Vagina (tissue), 2 donors: ENCODE results near the gene TMEM178B. TPM values are rescaled to one million over a fixed set of nuclear protein-coding genes. Genes with fewer than 3 reads are reported as not detected.
"Not testable (repeated sequence)": the region's sequence is repeated elsewhere in the genome, so short reads cannot be mapped to it uniquely, and the experiment has no call there.

Source experiments
- DNase-seq, 2 donors: peaks; one replicate each; pipeline ENCODE4 v3.0.0-alpha.2; 2017; ENCODE audit errors: extremely low spot score in 2 of 2
- H3K27ac ChIP-seq: fragments of 200-600 bp; sonication (generic); one replicate; pipeline ENCODE4 v1.5.1; 2019
- H3K27me3 ChIP-seq: fragments of 200-600 bp; sonication (generic); one replicate; pipeline ENCODE4 v1.5.1; 2019
- H3K36me3 ChIP-seq, 2 donors: fragments of 200-600 bp; sonication (generic); one replicate each; pipeline ENCODE4 v1.5.1; 2017 to 2019
- H3K4me1 ChIP-seq: fragments of 200-600 bp; sonication (generic); one replicate; pipeline ENCODE4 v1.5.1; 2019
- H3K4me3 ChIP-seq, 2 donors: fragments of 200-600 bp; sonication (generic); 1 replicate in 1 of 2; 2 replicates in 1 of 2; pipeline ENCODE4 v1.5.1; 2016 to 2019
- H3K9me3 ChIP-seq: fragments of 200-600 bp; sonication (generic); one replicate; pipeline ENCODE4 v1.5.1; 2019
- POLR2A ChIP-seq, 2 donors: fragments of 450-650 bp; IDR thresholded peaks; one replicate each; pipeline ENCODE4 v1.6.1; 2017; ENCODE audit warnings: antibody characterized with exemption in 2 of 2, mild to moderate bottlenecking in 2 of 2, moderate library complexity in 2 of 2
- POLR2AphosphoS5 ChIP-seq, 2 donors: sonication (generic); formaldehyde crosslinking; IDR thresholded peaks; one replicate each; pipeline ENCODE4 v1.9.0; 2017; ENCODE audit warnings: antibody characterized with exemption in 2 of 2, mild to moderate bottlenecking in 2 of 2, low read depth in 1 of 2; ENCODE audit not compliant: insufficient read depth in 1 of 2
- intact Hi-C: fragments of 100-400 bp; cut with DNase I; formaldehyde crosslinking; loops from one replicate; pipeline ENCODE4 v1.15.1; 2023
- total RNA-seq: library from RNA; depleted of rRNA; stranded (reverse); fragments of >200 nt; gene quantifications from one replicate; pipeline ENCODE4 v1.2.3, GENCODE V29; 2016
- TF ChIP-seq, protein P1 (sequence below), 3 experiments: fragments of 450-650 bp in 2 of 3; fragments of 200-600 bp in 1 of 3; sonication (generic) in 1 of 3; IDR thresholded peaks; one replicate each; pipeline ENCODE4 v1.5.1; 2017 to 2019; ENCODE audit warnings: antibody characterized with exemption in 3 of 3, mild to moderate bottlenecking in 2 of 3, moderate library complexity in 2 of 3

Gene TMEM178B
- total RNA-seq, 1 donor from 2014 or later, result 1.2 TPM

DNA sequence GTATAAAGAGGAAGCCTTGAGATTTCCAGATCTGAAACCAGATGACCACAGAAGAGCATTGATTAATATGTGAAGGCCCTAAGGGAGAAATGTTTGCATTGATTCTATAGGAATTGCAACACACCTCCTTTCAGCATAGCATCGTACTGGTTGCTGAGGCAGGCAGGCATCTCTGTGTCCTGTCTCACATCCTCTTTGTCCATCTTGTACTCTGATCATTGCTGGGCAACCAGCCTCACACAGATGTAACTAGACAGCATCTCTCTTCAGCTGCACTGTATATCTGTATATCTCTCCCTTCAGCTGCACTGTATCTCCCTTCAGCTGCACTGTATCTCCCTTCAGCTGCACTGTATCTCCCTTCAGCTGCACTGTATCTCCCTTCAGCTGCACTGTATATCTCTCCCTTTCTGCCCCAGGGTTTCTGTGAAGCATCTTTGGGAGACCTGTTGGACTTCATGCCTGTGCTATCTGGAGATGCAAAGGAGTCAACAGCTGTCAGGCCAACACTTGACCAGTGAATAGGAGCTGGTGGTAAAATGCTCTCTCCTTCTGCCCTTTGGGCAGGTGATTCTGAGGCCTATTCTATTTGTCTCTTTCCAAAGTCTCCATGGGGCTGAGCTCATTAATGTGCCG, 40.3 kb downstream of the TMEM178B start:
- no peaks in the 10 kb centered on the region for H3K9me3 ChIP-seq
- no peaks in the 10 kb centered on the region for H3K4me1 ChIP-seq
- H3K36me3 ChIP-seq, result no peaks in the 10 kb centered on the region
- intact Hi-C loops, result no loop called here
- H3K27ac ChIP-seq, result no peak overlapping the region
- no peaks in the 10 kb centered on the region for H3K27me3 ChIP-seq
- TF ChIP-seq, protein P1, sequence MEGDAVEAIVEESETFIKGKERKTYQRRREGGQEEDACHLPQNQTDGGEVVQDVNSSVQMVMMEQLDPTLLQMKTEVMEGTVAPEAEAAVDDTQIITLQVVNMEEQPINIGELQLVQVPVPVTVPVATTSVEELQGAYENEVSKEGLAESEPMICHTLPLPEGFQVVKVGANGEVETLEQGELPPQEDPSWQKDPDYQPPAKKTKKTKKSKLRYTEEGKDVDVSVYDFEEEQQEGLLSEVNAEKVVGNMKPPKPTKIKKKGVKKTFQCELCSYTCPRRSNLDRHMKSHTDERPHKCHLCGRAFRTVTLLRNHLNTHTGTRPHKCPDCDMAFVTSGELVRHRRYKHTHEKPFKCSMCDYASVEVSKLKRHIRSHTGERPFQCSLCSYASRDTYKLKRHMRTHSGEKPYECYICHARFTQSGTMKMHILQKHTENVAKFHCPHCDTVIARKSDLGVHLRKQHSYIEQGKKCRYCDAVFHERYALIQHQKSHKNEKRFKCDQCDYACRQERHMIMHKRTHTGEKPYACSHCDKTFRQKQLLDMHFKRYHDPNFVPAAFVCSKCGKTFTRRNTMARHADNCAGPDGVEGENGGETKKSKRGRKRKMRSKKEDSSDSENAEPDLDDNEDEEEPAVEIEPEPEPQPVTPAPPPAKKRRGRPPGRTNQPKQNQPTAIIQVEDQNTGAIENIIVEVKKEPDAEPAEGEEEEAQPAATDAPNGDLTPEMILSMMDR (IDR thresholded peaks at IDR 0.05), result no peak
- TF ChIP-seq POLR2A (IDR thresholded peaks at IDR 0.05), result no peak
- TF ChIP-seq POLR2AphosphoS5 (IDR thresholded peaks at IDR 0.05; ENCODE audit: insufficient read depth in 1 of 2, low read depth in 1 of 2), result no peak
- DNase-seq, result no peak
- H3K4me3 ChIP-seq, result no peak overlapping the region

DNA sequence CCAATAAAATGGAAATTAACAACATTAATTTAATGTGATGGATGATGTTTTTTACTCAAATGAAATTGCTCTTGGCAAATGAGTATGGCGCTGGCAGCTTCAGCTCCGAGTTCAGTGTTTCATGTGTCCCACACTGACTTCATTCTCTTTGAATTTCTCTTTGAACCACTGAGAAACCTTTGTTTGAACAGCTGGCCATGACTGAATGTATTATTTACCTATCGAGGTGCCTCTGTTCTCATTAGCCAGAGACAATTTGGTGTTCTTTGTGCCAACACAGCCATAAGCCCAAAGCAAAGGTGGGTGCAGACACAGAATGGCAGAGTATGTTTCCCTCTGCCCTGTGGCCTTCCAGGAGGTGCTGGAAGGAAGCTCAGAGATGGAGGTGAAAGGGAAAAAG, 42.1 kb downstream of the TMEM178B start:
- no peak for DNase-seq
- Histone ChIP-seq H3K27ac (no peak overlapping the region), H3K27me3 (no peaks in the 10 kb centered on the region), H3K9me3 (no peaks in the 10 kb centered on the region), H3K4me1 (no peaks in the 10 kb centered on the region), H3K4me3 (no peak overlapping the region), H3K36me3 (no peaks in the 10 kb centered on the region)
- intact Hi-C loops, result no loop called here
- TF ChIP-seq POLR2AphosphoS5 (IDR thresholded peaks at IDR 0.05; ENCODE audit: insufficient read depth in 1 of 2, low read depth in 1 of 2) (no peak), POLR2A (IDR thresholded peaks at IDR 0.05) (no peak)
- TF ChIP-seq, protein P1 (IDR thresholded peaks at IDR 0.05), result no peak

DNA sequence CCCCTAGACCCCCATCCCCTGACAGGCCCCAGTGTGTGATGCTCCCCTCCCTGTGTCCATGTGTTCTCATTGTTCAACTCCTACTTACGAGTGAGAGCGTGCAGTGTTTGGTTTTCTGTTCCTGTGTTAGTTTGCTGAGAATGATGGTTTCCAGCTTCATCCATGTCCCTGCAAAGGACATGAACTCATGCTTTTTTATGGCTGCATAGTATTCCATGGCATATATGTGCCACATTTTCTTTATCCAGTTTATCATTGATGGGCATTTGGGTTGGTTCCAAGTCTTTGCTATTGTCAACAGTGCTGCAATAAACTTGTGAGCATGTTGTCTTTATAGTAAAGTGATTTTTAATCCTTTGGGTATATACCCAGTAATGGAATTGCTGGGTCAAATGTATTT, 42.8 kb downstream of the TMEM178B start:
- H3K4me1 ChIP-seq, H3K4me3 ChIP-seq, H3K27ac ChIP-seq, H3K9me3 ChIP-seq, H3K36me3 ChIP-seq, intact Hi-C loops, H3K27me3 ChIP-seq, DNase-seq: not testable (repeated sequence)

DNA sequence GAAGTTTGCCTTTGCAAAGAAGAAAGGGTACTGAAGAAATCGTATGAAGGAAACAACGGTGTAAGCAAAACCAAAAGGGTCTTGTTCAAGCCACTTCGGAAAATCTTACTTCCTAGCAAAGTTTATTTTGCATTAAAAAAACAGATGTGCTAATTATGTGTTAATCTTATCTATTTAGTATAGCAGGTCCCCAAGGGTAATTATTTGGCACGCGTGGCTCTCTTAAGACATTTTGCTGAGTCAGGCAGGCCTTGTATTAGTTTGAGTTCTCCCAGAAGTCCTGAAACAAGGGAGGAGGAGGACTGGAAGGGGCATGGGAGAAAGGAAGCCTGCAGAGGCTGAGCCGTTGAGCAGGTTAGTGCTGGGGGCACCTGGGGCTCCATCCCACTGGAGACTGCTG, 44.9 kb downstream of the TMEM178B start:
- no peak for DNase-seq
- H3K4me3 ChIP-seq, result no peak overlapping the region
- no peaks in the 10 kb centered on the region for H3K36me3 ChIP-seq
- H3K4me1 ChIP-seq, result no peaks in the 10 kb centered on the region
- TF ChIP-seq POLR2A (IDR thresholded peaks at IDR 0.05) (no peak), POLR2AphosphoS5 (IDR thresholded peaks at IDR 0.05; ENCODE audit: insufficient read depth in 1 of 2, low read depth in 1 of 2) (no peak)
- TF ChIP-seq, protein P1 (IDR thresholded peaks at IDR 0.05), result no peak
- intact Hi-C loops, result no loop called here
- H3K27ac ChIP-seq, result no peak overlapping the region
- no peaks in the 10 kb centered on the region for H3K27me3 ChIP-seq
- H3K9me3 ChIP-seq, result no peaks in the 10 kb centered on the region

DNA sequence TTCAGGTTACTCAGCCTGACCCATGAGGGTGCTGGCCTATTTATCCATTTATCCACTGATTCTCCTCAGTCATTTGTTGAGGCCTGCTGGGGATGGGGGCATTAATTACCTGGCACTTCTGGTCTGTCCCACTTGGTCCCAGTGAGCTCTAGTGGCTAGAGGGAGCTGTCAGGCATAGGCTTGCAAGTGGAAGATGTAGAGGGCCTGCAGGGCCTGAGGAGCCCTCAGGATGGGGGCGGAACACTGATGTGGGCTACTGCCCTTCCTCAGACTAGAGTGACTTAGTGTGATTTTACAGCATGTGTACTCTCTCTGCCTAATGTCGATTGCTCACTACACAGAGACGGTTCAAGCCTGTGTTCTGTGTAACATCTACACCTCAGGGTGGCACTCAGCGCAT, 45.3 kb downstream of the TMEM178B start:
- no peaks in the 10 kb centered on the region for H3K36me3 ChIP-seq
- intact Hi-C loops, result no loop called here
- no peak for DNase-seq
- no peaks in the 10 kb centered on the region for H3K27me3 ChIP-seq
- TF ChIP-seq POLR2A (IDR thresholded peaks at IDR 0.05) (no peak), POLR2AphosphoS5 (IDR thresholded peaks at IDR 0.05; ENCODE audit: insufficient read depth in 1 of 2, low read depth in 1 of 2) (no peak)
- TF ChIP-seq, protein P1 (IDR thresholded peaks at IDR 0.05), result no peak
- no peaks in the 10 kb centered on the region for H3K9me3 ChIP-seq
- H3K4me1 ChIP-seq, result no peaks in the 10 kb centered on the region
- H3K4me3 ChIP-seq, result no peak overlapping the region
- no peak overlapping the region for H3K27ac ChIP-seq
